Measurements from ENCODE around the gene LRRC15. TPM values are rescaled to one million over a fixed set of nuclear protein-coding genes. Genes with fewer than 3 reads are reported as not detected.

Gene LRRC15
- total RNA-seq, 1 experiment from 2014 or later = 0.28 TPM

DNA sequence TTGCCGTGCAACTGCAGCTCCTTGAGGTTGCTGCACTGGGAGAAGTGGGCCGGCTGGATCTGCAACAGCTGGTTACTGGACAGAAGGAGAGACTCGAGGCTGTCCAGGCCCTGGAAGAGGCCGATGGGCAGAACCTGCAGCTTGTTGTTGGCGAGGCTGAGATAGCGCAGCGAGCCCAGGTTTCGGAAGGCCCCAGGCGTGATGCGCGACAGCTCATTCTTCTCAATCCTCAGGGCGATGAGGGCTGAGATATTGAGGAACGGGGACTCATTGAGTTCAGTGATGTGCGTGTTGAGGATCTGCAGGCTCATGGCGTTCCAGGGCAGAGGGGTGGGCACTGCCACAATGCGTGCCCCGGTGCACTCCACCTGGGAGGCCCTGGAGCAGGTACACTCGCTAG is 9.0 kb downstream of the LRRC15 start:
- BruUV-seq (replicated peaks) = no TSS peak
- TF ChIP-seq POLR2AphosphoS5 (IDR thresholded peaks at IDR 0.05; ENCODE audit: low read depth, low read length) = no peak
- TF ChIP-seq REST (IDR thresholded peaks at IDR 0.05; ENCODE audit: insufficient read depth in 1 of 2, low read depth in 2 of 2, low read length in 1 of 2) = no peak
- TF ChIP-seq SIN3A (IDR thresholded peaks at IDR 0.05; ENCODE audit: borderline replicate concordance, insufficient read depth, low read depth, low read length) = no peak
- TF ChIP-seq, protein P1, sequence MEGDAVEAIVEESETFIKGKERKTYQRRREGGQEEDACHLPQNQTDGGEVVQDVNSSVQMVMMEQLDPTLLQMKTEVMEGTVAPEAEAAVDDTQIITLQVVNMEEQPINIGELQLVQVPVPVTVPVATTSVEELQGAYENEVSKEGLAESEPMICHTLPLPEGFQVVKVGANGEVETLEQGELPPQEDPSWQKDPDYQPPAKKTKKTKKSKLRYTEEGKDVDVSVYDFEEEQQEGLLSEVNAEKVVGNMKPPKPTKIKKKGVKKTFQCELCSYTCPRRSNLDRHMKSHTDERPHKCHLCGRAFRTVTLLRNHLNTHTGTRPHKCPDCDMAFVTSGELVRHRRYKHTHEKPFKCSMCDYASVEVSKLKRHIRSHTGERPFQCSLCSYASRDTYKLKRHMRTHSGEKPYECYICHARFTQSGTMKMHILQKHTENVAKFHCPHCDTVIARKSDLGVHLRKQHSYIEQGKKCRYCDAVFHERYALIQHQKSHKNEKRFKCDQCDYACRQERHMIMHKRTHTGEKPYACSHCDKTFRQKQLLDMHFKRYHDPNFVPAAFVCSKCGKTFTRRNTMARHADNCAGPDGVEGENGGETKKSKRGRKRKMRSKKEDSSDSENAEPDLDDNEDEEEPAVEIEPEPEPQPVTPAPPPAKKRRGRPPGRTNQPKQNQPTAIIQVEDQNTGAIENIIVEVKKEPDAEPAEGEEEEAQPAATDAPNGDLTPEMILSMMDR (IDR thresholded peaks at IDR 0.05) = no peak
- no peak for TF ChIP-seq TCF7L2 (IDR thresholded peaks at IDR 0.05; ENCODE audit: low read depth, low read length)
- no peaks in the 10 kb centered on the region for H3K36me3 ChIP-seq (ENCODE audit: control insufficient read depth, insufficient read depth, low read length)
- no peak overlapping the region for H3K4me3 ChIP-seq (ENCODE audit: low read depth in 2 of 2, low read length in 2 of 2)
- no peaks in the 10 kb centered on the region for H3K9me3 ChIP-seq (ENCODE audit: control insufficient read depth, insufficient read depth, low read depth, low read length)
- in situ Hi-C loops (cut with HindIII; ENCODE audit: low pct_unique_long_range_greater_than_20kb, low sequenced_read_pairs) = no loop called here
- ChIA-PET CTCF (no interaction called here), POLR2A (interaction anchor here (0.6 to 0.9 kb wide), 2 partner anchors 10 to 39 kb away, joined by 3 to 6 read pairs; no protein-coding TSS in a partner anchor)
- intact Hi-C loops (cut with micrococcal nuclease; ENCODE audit: unreplicated experiment) = no loop called here
- no peaks in the 10 kb centered on the region for H3K4me1 ChIP-seq (ENCODE audit: control insufficient read depth, insufficient read depth, low read length)
- no peak overlapping the region for H3K27ac ChIP-seq (ENCODE audit: low read length)
- ATAC-seq (no peak), DNase-seq (ENCODE audit: low read depth, low spot score) (no peak)
- no peaks in the 10 kb centered on the region for H3K27me3 ChIP-seq (ENCODE audit: control insufficient read depth, insufficient read depth, low read length)

GRCh38 chr3:194357681-194358080 is 11.9 kb downstream of the LRRC15 start:
- Histone ChIP-seq H3K27me3 (ENCODE audit: control insufficient read depth, insufficient read depth, low read length) (no peaks in the 10 kb centered on the region), H3K4me3 (ENCODE audit: low read depth in 2 of 2, low read length in 2 of 2) (no peak overlapping the region), H3K36me3 (ENCODE audit: control insufficient read depth, insufficient read depth, low read length) (no peaks in the 10 kb centered on the region), H3K9me3 (ENCODE audit: control insufficient read depth, insufficient read depth, low read depth, low read length) (no peaks in the 10 kb centered on the region), H3K27ac (ENCODE audit: low read length) (no peak overlapping the region), H3K4me1 (ENCODE audit: control insufficient read depth, insufficient read depth, low read length) (no peaks in the 10 kb centered on the region)
- ChIA-PET CTCF (no interaction called here), POLR2A (no interaction called here)
- TF ChIP-seq TCF7L2 (IDR thresholded peaks at IDR 0.05; ENCODE audit: low read depth, low read length) (no peak), POLR2AphosphoS5 (IDR thresholded peaks at IDR 0.05; ENCODE audit: low read depth, low read length) (no peak), REST (IDR thresholded peaks at IDR 0.05; ENCODE audit: insufficient read depth in 1 of 2, low read depth in 2 of 2, low read length in 1 of 2) (no peak), SIN3A (IDR thresholded peaks at IDR 0.05; ENCODE audit: borderline replicate concordance, insufficient read depth, low read depth, low read length) (no peak)
- TF ChIP-seq, protein P1 (IDR thresholded peaks at IDR 0.05) = no peak
- ATAC-seq (no peak), DNase-seq (ENCODE audit: low read depth, low spot score) (no peak)
- in situ Hi-C loops (cut with HindIII; ENCODE audit: low pct_unique_long_range_greater_than_20kb, low sequenced_read_pairs) = no loop called here
- intact Hi-C loops (cut with micrococcal nuclease; ENCODE audit: unreplicated experiment) = no loop called here
- BruUV-seq (replicated peaks) = no TSS peak
